Vagina (tissue), 2 donors: ENCODE results near the gene KMT5B.

Experiments
- POLR2A ChIP-seq, 2 donors: fragments of 450-650 bp; IDR thresholded peaks; one replicate each; pipeline ENCODE4 v1.6.1; 2017; ENCODE audit warnings: antibody characterized with exemption in 2 of 2, mild to moderate bottlenecking in 2 of 2, moderate library complexity in 2 of 2
- POLR2AphosphoS5 ChIP-seq, 2 donors: sonication (generic); formaldehyde crosslinking; IDR thresholded peaks; one replicate each; pipeline ENCODE4 v1.9.0; 2017; ENCODE audit warnings: antibody characterized with exemption in 2 of 2, mild to moderate bottlenecking in 2 of 2, low read depth in 1 of 2; ENCODE audit not compliant: insufficient read depth in 1 of 2
- TF ChIP-seq, protein P1 (sequence below), 3 experiments: fragments of 450-650 bp in 2 of 3; fragments of 200-600 bp in 1 of 3; sonication (generic) in 1 of 3; IDR thresholded peaks; one replicate each; pipeline ENCODE4 v1.5.1; 2017 to 2019; ENCODE audit warnings: antibody characterized with exemption in 3 of 3, mild to moderate bottlenecking in 2 of 3, moderate library complexity in 2 of 3

DNA sequence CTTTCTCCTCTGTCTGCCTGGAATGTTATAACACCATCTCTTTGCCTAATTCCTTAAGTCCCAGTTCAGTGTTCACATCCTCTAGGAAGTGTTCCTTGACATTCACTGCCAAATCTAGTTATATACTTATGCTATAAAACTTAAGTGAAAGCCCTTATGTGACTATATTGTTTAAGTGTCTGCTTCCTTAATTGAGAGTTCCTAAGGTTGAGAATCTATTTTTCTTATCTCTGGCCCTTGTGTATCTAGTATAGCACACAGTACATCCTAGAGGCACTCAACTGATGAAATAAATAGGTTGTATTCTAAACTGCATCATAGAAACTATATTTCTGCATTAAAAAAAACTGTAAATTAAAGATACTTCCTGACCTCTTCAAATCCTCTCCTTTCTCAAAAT, 16.9 kb downstream of the KMT5B start:
- TF ChIP-seq POLR2A (IDR thresholded peaks at IDR 0.05) = no peak
- TF ChIP-seq POLR2AphosphoS5 (IDR thresholded peaks at IDR 0.05; ENCODE audit: insufficient read depth in 1 of 2, low read depth in 1 of 2) = no peak
- TF ChIP-seq, protein P1, sequence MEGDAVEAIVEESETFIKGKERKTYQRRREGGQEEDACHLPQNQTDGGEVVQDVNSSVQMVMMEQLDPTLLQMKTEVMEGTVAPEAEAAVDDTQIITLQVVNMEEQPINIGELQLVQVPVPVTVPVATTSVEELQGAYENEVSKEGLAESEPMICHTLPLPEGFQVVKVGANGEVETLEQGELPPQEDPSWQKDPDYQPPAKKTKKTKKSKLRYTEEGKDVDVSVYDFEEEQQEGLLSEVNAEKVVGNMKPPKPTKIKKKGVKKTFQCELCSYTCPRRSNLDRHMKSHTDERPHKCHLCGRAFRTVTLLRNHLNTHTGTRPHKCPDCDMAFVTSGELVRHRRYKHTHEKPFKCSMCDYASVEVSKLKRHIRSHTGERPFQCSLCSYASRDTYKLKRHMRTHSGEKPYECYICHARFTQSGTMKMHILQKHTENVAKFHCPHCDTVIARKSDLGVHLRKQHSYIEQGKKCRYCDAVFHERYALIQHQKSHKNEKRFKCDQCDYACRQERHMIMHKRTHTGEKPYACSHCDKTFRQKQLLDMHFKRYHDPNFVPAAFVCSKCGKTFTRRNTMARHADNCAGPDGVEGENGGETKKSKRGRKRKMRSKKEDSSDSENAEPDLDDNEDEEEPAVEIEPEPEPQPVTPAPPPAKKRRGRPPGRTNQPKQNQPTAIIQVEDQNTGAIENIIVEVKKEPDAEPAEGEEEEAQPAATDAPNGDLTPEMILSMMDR (IDR thresholded peaks at IDR 0.05) = no peak
